ENCODE data around the gene PARVB.

The PARVB gene

GRCh38 chr22:43994006-43994405 is 30.1 kb upstream of the PARVB start:
- TF ChIP-seq CTCF (IDR thresholded peaks at IDR 0.05) = no peak

GRCh38 chr22:43994416-43994815 is 29.7 kb upstream of the PARVB start:
- no peak for TF ChIP-seq CTCF (IDR thresholded peaks at IDR 0.05)

- no peak for TF ChIP-seq CTCF (IDR thresholded peaks at IDR 0.05)
Observed at GRCh38 chr22:43995057-43995685, 28.9 kb upstream of the PARVB start.

- TF ChIP-seq CTCF (IDR thresholded peaks at IDR 0.05) = no peak
Observed at GRCh38 chr22:43995798-43996169, 28.3 kb upstream of the PARVB start.

GRCh38 chr22:43996170-43996980 is 27.7 kb upstream of the PARVB start:
- no peak for TF ChIP-seq CTCF (IDR thresholded peaks at IDR 0.05)

- no peak for TF ChIP-seq CTCF (IDR thresholded peaks at IDR 0.05)
Observed at GRCh38 chr22:43996981-43997265, 27.2 kb upstream of the PARVB start.

GRCh38 chr22:43998679-43999264 is 25.3 kb upstream of the PARVB start:
- no peak for TF ChIP-seq CTCF (IDR thresholded peaks at IDR 0.05)
